22Rv1 (cell line): Measurements from ENCODE around the gene DRD4.

ENCODE experiments used
- ZFX ChIP-seq: fragments of 450-650 bp; IDR thresholded peaks from 2 replicates; pipeline ENCODE4 v1.6.1; 2017; ENCODE audit warnings: antibody characterized with exemption, borderline replicate concordance
- TF ChIP-seq, protein P1 (sequence below): fragments of 450-650 bp; IDR thresholded peaks from 2 replicates; pipeline ENCODE4 v1.5.1; 2017; ENCODE audit warnings: mild to moderate bottlenecking

DNA sequence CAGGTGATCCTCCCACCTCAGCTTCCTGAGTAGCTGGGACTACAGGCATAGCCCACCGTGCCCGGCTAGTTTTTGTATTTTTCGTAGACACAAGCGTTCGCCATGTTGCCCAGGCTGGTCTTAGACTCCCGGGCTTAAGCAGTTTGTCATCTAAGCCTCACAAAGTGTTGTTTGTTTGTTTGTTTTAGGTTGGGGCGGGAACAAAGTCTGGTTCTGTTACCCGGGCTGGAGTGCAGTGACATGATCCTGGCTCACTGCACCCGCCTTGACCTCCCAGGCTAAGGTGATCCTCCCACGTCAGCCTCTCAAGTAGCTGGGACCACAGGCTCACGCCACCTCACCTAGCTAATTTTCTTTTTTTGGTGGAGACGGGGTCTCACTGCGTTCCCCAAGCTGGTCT, 33.9 kb upstream of the DRD4 start:
- TF ChIP-seq, protein P1, sequence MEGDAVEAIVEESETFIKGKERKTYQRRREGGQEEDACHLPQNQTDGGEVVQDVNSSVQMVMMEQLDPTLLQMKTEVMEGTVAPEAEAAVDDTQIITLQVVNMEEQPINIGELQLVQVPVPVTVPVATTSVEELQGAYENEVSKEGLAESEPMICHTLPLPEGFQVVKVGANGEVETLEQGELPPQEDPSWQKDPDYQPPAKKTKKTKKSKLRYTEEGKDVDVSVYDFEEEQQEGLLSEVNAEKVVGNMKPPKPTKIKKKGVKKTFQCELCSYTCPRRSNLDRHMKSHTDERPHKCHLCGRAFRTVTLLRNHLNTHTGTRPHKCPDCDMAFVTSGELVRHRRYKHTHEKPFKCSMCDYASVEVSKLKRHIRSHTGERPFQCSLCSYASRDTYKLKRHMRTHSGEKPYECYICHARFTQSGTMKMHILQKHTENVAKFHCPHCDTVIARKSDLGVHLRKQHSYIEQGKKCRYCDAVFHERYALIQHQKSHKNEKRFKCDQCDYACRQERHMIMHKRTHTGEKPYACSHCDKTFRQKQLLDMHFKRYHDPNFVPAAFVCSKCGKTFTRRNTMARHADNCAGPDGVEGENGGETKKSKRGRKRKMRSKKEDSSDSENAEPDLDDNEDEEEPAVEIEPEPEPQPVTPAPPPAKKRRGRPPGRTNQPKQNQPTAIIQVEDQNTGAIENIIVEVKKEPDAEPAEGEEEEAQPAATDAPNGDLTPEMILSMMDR, result no peak
- TF ChIP-seq ZFX, result no peak
